T-helper 2 cell treated with Interferon-gamma antibody and Interleukin-4, amounts not matched to agents 5 μg/mL and 100 μg/mL, for 36 hours (primary cell): ENCODE data around the gene CA9.

Experiments used
- DNase-seq: peaks from one replicate; pipeline ENCODE4 v3.0.0; 2021; ENCODE audit warnings: low spot score
- H3K27ac Mint-ChIP-seq: one replicate; pipeline ENCODE4 v1.8.0; 2021; ENCODE audit warnings: mild to moderate bottlenecking, mixed read lengths
- H3K27me3 Mint-ChIP-seq: one replicate; pipeline ENCODE4 v1.8.0; 2021; ENCODE audit warnings: low read depth, mixed read lengths
- H3K36me3 Mint-ChIP-seq: one replicate; pipeline ENCODE4 v1.8.0; 2021; ENCODE audit warnings: low read depth, mixed read lengths
- H3K4me1 Mint-ChIP-seq: one replicate; pipeline ENCODE4 v1.8.0; 2021; ENCODE audit warnings: low read depth, mixed read lengths
- H3K4me3 Mint-ChIP-seq: one replicate; pipeline ENCODE4 v1.8.0; 2022; ENCODE audit warnings: mild to moderate bottlenecking, moderate library complexity, mixed read lengths
- H3K9me3 Mint-ChIP-seq: one replicate; pipeline ENCODE4 v1.8.0; 2021; ENCODE audit warnings: mixed read lengths

The CA9 gene

GRCh38 chr9:35700942-35701341 is 27.2 kb downstream of the CA9 start:
- H3K9me3 Mint-ChIP-seq: no peaks in the 10 kb centered on the region
- no peak overlapping the region for H3K27ac Mint-ChIP-seq
- H3K27me3 Mint-ChIP-seq: no peaks in the 10 kb centered on the region
- no peaks in the 10 kb centered on the region for H3K4me1 Mint-ChIP-seq
- DNase-seq: no peak
- peaks cover 48% of the 10 kb centered on the region for H3K36me3 Mint-ChIP-seq
- H3K4me3 Mint-ChIP-seq: no peak overlapping the region

- H3K36me3 Mint-ChIP-seq: peaks cover 45% of the 10 kb centered on the region
- DNase-seq: no peak
- H3K27me3 Mint-ChIP-seq: no peaks in the 10 kb centered on the region
- no peaks in the 10 kb centered on the region for H3K4me1 Mint-ChIP-seq
- H3K27ac Mint-ChIP-seq: no peak overlapping the region
- H3K9me3 Mint-ChIP-seq: no peaks in the 10 kb centered on the region
- H3K4me3 Mint-ChIP-seq: no peak overlapping the region
These were observed 29.0 kb downstream of the CA9 start for GRCh38 chr9:35702696-35703095.

GRCh38 chr9:35703906-35704672 is 30.4 kb downstream of the CA9 start:
- Mint-ChIP-seq H3K36me3 (peaks cover 55% of the 10 kb centered on the region), H3K27ac (no peak overlapping the region), H3K4me3 (no peak overlapping the region), H3K9me3 (no peaks in the 10 kb centered on the region), H3K27me3 (no peaks in the 10 kb centered on the region), H3K4me1 (no peaks in the 10 kb centered on the region)
- no peak for DNase-seq

- no peaks in the 10 kb centered on the region for H3K9me3 Mint-ChIP-seq
- H3K27ac Mint-ChIP-seq: no peak overlapping the region
- H3K36me3 Mint-ChIP-seq: peaks cover 61% of the 10 kb centered on the region
- no peaks in the 10 kb centered on the region for H3K4me1 Mint-ChIP-seq
- no peak overlapping the region for H3K4me3 Mint-ChIP-seq
- no peaks in the 10 kb centered on the region for H3K27me3 Mint-ChIP-seq
- DNase-seq: no peak
These were observed 31.6 kb downstream of the CA9 start for GRCh38 chr9:35705372-35705771.

- no peak for DNase-seq
- Mint-ChIP-seq H3K4me1 (no peaks in the 10 kb centered on the region), H3K36me3 (peaks cover 67% of the 10 kb centered on the region), H3K4me3 (no peak overlapping the region), H3K9me3 (no peaks in the 10 kb centered on the region), H3K27ac (no peak overlapping the region), H3K27me3 (no peaks in the 10 kb centered on the region)
These were observed 32.2 kb downstream of the CA9 start for GRCh38 chr9:35705836-35706430.

GRCh38 chr9:35706951-35707350 is 33.2 kb downstream of the CA9 start:
- H3K27ac Mint-ChIP-seq: no peak overlapping the region
- H3K4me3 Mint-ChIP-seq: no peak overlapping the region
- peaks cover 77% of the 10 kb centered on the region for H3K36me3 Mint-ChIP-seq
- no peak for DNase-seq
- H3K4me1 Mint-ChIP-seq: no peaks in the 10 kb centered on the region
- no peaks in the 10 kb centered on the region for H3K9me3 Mint-ChIP-seq
- H3K27me3 Mint-ChIP-seq: no peaks in the 10 kb centered on the region

- no peak overlapping the region for H3K4me3 Mint-ChIP-seq
- no peaks in the 10 kb centered on the region for H3K9me3 Mint-ChIP-seq
- H3K4me1 Mint-ChIP-seq: no peaks in the 10 kb centered on the region
- H3K27ac Mint-ChIP-seq: no peak overlapping the region
- H3K27me3 Mint-ChIP-seq: no peaks in the 10 kb centered on the region
- peaks cover 83% of the 10 kb centered on the region for H3K36me3 Mint-ChIP-seq
- no peak for DNase-seq
These were observed 34.4 kb downstream of the CA9 start for GRCh38 chr9:35708146-35708545.

- DNase-seq: no peak
- no peaks in the 10 kb centered on the region for H3K27me3 Mint-ChIP-seq
- H3K9me3 Mint-ChIP-seq: no peaks in the 10 kb centered on the region
- H3K4me3 Mint-ChIP-seq: no peak overlapping the region
- H3K36me3 Mint-ChIP-seq: peaks cover 88% of the 10 kb centered on the region
- no peak overlapping the region for H3K27ac Mint-ChIP-seq
- H3K4me1 Mint-ChIP-seq: peaks cover 2% of the 10 kb centered on the region
These were observed 37.2 kb downstream of the CA9 start for GRCh38 chr9:35710818-35711500.

GRCh38 chr9:35711501-35712428 is 38.0 kb downstream of the CA9 start:
- Mint-ChIP-seq H3K9me3 (no peaks in the 10 kb centered on the region), H3K27ac (no peak overlapping the region), H3K36me3 (peaks cover 91% of the 10 kb centered on the region)

GRCh38 chr9:35712762-35713400 is 39.2 kb downstream of the CA9 start:
- no peaks in the 10 kb centered on the region for H3K27me3 Mint-ChIP-seq
- H3K4me1 Mint-ChIP-seq: peaks cover 2% of the 10 kb centered on the region
- DNase-seq: no peak
- H3K36me3 Mint-ChIP-seq: peaks cover 91% of the 10 kb centered on the region
- no peak overlapping the region for H3K4me3 Mint-ChIP-seq
- H3K9me3 Mint-ChIP-seq: no peaks in the 10 kb centered on the region
- no peak overlapping the region for H3K27ac Mint-ChIP-seq

More at GRCh38 chr9:35711501-35712428, 38.0 kb downstream of the CA9 start:
- H3K4me3 Mint-ChIP-seq: no peak overlapping the region
- peaks cover 2% of the 10 kb centered on the region for H3K4me1 Mint-ChIP-seq
- no peak for DNase-seq
- H3K27me3 Mint-ChIP-seq: no peaks in the 10 kb centered on the region

GRCh38 chr9:35713578-35713977 is 39.9 kb downstream of the CA9 start:
- Mint-ChIP-seq H3K4me1 (peaks cover 2% of the 10 kb centered on the region), H3K27me3 (no peaks in the 10 kb centered on the region), H3K27ac (no peak overlapping the region), H3K9me3 (no peaks in the 10 kb centered on the region), H3K4me3 (no peak overlapping the region), H3K36me3 (peaks cover 91% of the 10 kb centered on the region)
- no peak for DNase-seq

- Mint-ChIP-seq H3K36me3 (peaks cover 88% of the 10 kb centered on the region), H3K4me3 (no peak overlapping the region), H3K27me3 (no peaks in the 10 kb centered on the region), H3K9me3 (no peaks in the 10 kb centered on the region), H3K27ac (no peak overlapping the region), H3K4me1 (peaks cover 2% of the 10 kb centered on the region)
- DNase-seq: no peak
These were observed 40.4 kb downstream of the CA9 start for GRCh38 chr9:35714123-35714522.

- Mint-ChIP-seq H3K27me3 (no peaks in the 10 kb centered on the region), H3K36me3 (peaks cover 90% of the 10 kb centered on the region), H3K4me1 (peaks cover 2% of the 10 kb centered on the region), H3K4me3 (no peak overlapping the region), H3K9me3 (no peaks in the 10 kb centered on the region), H3K27ac (no peak overlapping the region)
- DNase-seq: no peak
These were observed 41.0 kb downstream of the CA9 start for GRCh38 chr9:35714579-35715252.
